GM21717 (cell line): ENCODE results near the gene NUTM2B.
"Not testable (repeated sequence)": the region's sequence is repeated elsewhere in the genome, so short reads cannot be mapped to it uniquely, and the experiment has no call there.

Experiments
- ATAC-seq: cut with Tn5 transposase; IDR thresholded peaks from one replicate; pipeline ENCODE4 v1.9.1; 2021; ENCODE audit warnings: mild to moderate bottlenecking, moderate library complexity; ENCODE audit not compliant: unreplicated experiment

Gene NUTM2B

DNA sequence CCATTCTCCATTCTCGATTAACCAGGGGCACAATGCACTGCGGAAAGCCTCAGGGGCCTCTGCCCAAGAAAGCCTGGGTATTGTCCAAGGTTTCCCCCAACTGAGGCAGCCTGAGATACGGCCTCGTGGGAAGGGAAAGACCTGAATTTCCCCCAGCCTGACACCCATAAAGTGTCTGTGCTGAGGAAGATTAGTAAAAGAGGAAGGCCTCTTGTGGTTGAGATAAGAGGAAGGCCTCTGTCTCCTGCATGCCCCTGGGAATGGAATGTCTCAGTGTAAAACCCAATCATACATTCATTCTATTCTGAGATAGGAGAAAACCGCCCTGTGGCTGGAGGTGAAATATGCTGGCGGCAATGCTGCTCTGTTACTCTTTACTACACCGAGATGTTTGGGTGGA, 41.8 kb downstream of the NUTM2B start:
- ATAC-seq = not testable (repeated sequence)

GRCh38 chr10:79748510-79748909, 45.5 kb downstream of the NUTM2B start:
- not testable (repeated sequence) for ATAC-seq

- ATAC-seq = not testable (repeated sequence)
These were observed 50.6 kb downstream of the NUTM2B start for GRCh38 chr10:79753601-79754000.

- not testable (repeated sequence) for ATAC-seq
These were observed 55.4 kb downstream of the NUTM2B start for GRCh38 chr10:79758297-79758993.
